Prostate gland (tissue), 2 donors: Measurements from ENCODE around the gene MPV17L. TPM values are rescaled to one million over a fixed set of nuclear protein-coding genes. Genes with fewer than 3 reads are reported as not detected.
"Not testable (repeated sequence)": the region's sequence is repeated elsewhere in the genome, so short reads cannot be mapped to it uniquely, and the experiment has no call there.

ENCODE experiments used
- DNase-seq: peaks from one replicate; pipeline ENCODE4 v3.0.0-alpha.2; 2019; ENCODE audit warnings: low spot score
- H3K27ac ChIP-seq, 2 donors: fragments of 200-600 bp; sonication (generic); 2 replicates each; pipeline ENCODE4 v1.5.1; 2017 to 2019
- H3K27me3 ChIP-seq: fragments of 200-600 bp; sonication (generic); replicated peaks from 2 replicates; pipeline ENCODE4 v1.5.1; 2019; ENCODE audit not compliant: insufficient read depth
- H3K36me3 ChIP-seq, 2 donors: fragments of 200-600 bp; sonication (generic); 1 replicate in 1 of 2; 2 replicates in 1 of 2; pipeline versions ENCODE4 v1.5.1 to v1.8.1; 2017 to 2019
- H3K4me1 ChIP-seq: fragments of 200-600 bp; sonication (generic); replicated peaks from 2 replicates; pipeline ENCODE4 v1.5.1; 2019
- H3K4me3 ChIP-seq, 2 donors: fragments of 200-600 bp; sonication (generic); 2 replicates each; pipeline ENCODE4 v1.5.1; 2017 to 2019
- H3K9me3 ChIP-seq: fragments of 200-600 bp; sonication (generic); 2 replicates; pipeline ENCODE4 v1.5.1; 2017
- POLR2A ChIP-seq: fragments of 450-650 bp; IDR thresholded peaks from one replicate; pipeline ENCODE4 v1.6.1; 2016; ENCODE audit warnings: antibody characterized with exemption, mild to moderate bottlenecking
- POLR2AphosphoS5 ChIP-seq: sonication (generic); formaldehyde crosslinking; IDR thresholded peaks from one replicate; pipeline ENCODE4 v1.6.1; 2017; ENCODE audit warnings: antibody characterized with exemption
- WGBS: methylation state at CpG from one replicate; pipeline ENCODE4 v1.1.5; 2018; 5-methylcytosine and 5-hydroxymethylcytosine counted together
- intact Hi-C: fragments of 100-400 bp; cut with DNase I; formaldehyde crosslinking; loops from one replicate; pipeline ENCODE4 v1.14.2; 2022
- total RNA-seq, 2 donors: library from RNA; depleted of rRNA; stranded (reverse); fragments of >200 nt; gene quantifications; one replicate each; pipeline ENCODE4 v1.1.0, GENCODE V29; 2016
- TF ChIP-seq, protein P1 (sequence below), 4 experiments: fragments of 200-600 bp in 2 of 4; fragments of 450-650 bp in 2 of 4; sonication (generic) in 2 of 4; IDR thresholded peaks; 1 replicate in 3 of 4; 2 replicates in 1 of 4; pipeline ENCODE4 v1.5.1; 2016 to 2019; ENCODE audit warnings: antibody characterized with exemption in 4 of 4, mild to moderate bottlenecking in 2 of 4, moderate library complexity in 2 of 4

Gene MPV17L
- total RNA-seq, 2 donors from 2014 or later, result 8.1 to 13.5 TPM

GRCh38 chr16:15418206-15418605 lies 22.7 kb downstream of the MPV17L start:
- no peak overlapping the region for H3K27ac ChIP-seq
- TF ChIP-seq POLR2AphosphoS5 (no peak), POLR2A (no peak)
- TF ChIP-seq, protein P1, sequence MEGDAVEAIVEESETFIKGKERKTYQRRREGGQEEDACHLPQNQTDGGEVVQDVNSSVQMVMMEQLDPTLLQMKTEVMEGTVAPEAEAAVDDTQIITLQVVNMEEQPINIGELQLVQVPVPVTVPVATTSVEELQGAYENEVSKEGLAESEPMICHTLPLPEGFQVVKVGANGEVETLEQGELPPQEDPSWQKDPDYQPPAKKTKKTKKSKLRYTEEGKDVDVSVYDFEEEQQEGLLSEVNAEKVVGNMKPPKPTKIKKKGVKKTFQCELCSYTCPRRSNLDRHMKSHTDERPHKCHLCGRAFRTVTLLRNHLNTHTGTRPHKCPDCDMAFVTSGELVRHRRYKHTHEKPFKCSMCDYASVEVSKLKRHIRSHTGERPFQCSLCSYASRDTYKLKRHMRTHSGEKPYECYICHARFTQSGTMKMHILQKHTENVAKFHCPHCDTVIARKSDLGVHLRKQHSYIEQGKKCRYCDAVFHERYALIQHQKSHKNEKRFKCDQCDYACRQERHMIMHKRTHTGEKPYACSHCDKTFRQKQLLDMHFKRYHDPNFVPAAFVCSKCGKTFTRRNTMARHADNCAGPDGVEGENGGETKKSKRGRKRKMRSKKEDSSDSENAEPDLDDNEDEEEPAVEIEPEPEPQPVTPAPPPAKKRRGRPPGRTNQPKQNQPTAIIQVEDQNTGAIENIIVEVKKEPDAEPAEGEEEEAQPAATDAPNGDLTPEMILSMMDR (IDR thresholded peaks at IDR 0.05), result no peak
- WGBS, result 90% methylated on average over 3 of the region's 3 CpGs
- H3K36me3 ChIP-seq, result no peaks in the 10 kb centered on the region
- H3K9me3 ChIP-seq, result no peaks in the 10 kb centered on the region
- no peak for DNase-seq
- intact Hi-C loops, result no loop called here
- H3K27me3 ChIP-seq, result no peaks in the 10 kb centered on the region
- no peak overlapping the region for H3K4me3 ChIP-seq
- H3K4me1 ChIP-seq, result no peaks in the 10 kb centered on the region

DNA sequence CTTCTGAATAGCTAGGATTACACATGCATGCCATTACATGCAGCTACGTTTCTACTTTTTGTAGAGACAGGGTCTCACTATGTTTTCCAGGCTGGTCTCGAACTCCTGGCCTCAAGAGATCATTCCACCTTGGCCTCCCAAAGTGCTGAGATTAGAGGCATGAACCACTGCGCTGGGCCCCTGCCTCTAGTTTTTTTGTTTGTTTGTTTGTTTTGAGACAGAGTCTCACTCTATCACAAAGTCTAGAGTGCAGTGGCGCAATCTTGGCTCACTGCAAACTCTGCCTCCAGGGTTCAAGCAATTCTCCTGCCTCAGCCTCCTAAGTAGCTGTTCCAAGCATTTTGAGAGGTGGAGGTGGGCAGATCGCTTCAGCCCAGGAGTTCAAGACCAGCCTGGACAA lies 26.1 kb downstream of the MPV17L start:
- H3K27me3 ChIP-seq, H3K4me1 ChIP-seq, intact Hi-C loops, H3K9me3 ChIP-seq, H3K36me3 ChIP-seq, H3K4me3 ChIP-seq, H3K27ac ChIP-seq, DNase-seq: not testable (repeated sequence)
- WGBS, result 84% methylated on average over 5 of the region's 5 CpGs

- TF ChIP-seq, protein P1 (IDR thresholded peaks at IDR 0.05), result no peak
- no peak for TF ChIP-seq POLR2AphosphoS5
- no peak for TF ChIP-seq POLR2A
- H3K4me3 ChIP-seq, result no peak overlapping the region
- intact Hi-C loops, result no loop called here
- H3K27me3 ChIP-seq, result no peaks in the 10 kb centered on the region
- no peaks in the 10 kb centered on the region for H3K9me3 ChIP-seq
- no peak overlapping the region for H3K27ac ChIP-seq
- no peaks in the 10 kb centered on the region for H3K4me1 ChIP-seq
- 92% methylated on average over 8 of the region's 8 CpGs for whole genome bisulfite sequencing
- DNase-seq, result no peak
- H3K36me3 ChIP-seq, result no peaks in the 10 kb centered on the region
Measured at GRCh38 chr16:15422222-15422621, 26.7 kb downstream of the MPV17L start.

- Histone ChIP-seq H3K4me1 (no peaks in the 10 kb centered on the region), H3K4me3 (no peak overlapping the region), H3K36me3 (no peaks in the 10 kb centered on the region), H3K27ac (no peak overlapping the region), H3K9me3 (no peaks in the 10 kb centered on the region), H3K27me3 (no peaks in the 10 kb centered on the region)
- no peak for DNase-seq
- TF ChIP-seq, protein P1 (IDR thresholded peaks at IDR 0.05), result no peak
- TF ChIP-seq POLR2AphosphoS5 (no peak), POLR2A (no peak)
- 80% methylated on average over 6 of the region's 6 CpGs for WGBS
- intact Hi-C loops, result loop anchor here (5.0 kb wide), 1 partner anchor 126 kb away; no protein-coding TSS in a partner anchor
Measured at GRCh38 chr16:15425861-15426260, 30.3 kb downstream of the MPV17L start.

GRCh38 chr16:15426796-15427195 lies 31.2 kb downstream of the MPV17L start:
- intact Hi-C loops, result loop anchor here (5.0 kb wide), 1 partner anchor 126 kb away; no protein-coding TSS in a partner anchor

More at GRCh38 chr16:15426796-15427195, 31.2 kb downstream of the MPV17L start:
- WGBS, result 81% methylated on average over 6 of the region's 6 CpGs
- no peaks in the 10 kb centered on the region for H3K27me3 ChIP-seq
- no peaks in the 10 kb centered on the region for H3K36me3 ChIP-seq
- H3K4me3 ChIP-seq, result no peak overlapping the region
- TF ChIP-seq POLR2AphosphoS5 (no peak), POLR2A (no peak)
- TF ChIP-seq, protein P1 (IDR thresholded peaks at IDR 0.05), result no peak
- H3K4me1 ChIP-seq, result no peaks in the 10 kb centered on the region
- no peaks in the 10 kb centered on the region for H3K9me3 ChIP-seq
- no peak overlapping the region for H3K27ac ChIP-seq
- DNase-seq, result no peak
